Measurements from ENCODE around the gene PIK3R5.
A peak's percentile ranks its signal among the peaks of the same experiment; 100 is the strongest.

PIK3R5 gene

GRCh38 chr17:8952191-8952590, 13.3 kb downstream of the PIK3R5 start:
- no peak for DNase-seq

- no peak for DNase-seq
Measured at GRCh38 chr17:8951206-8951605, 14.3 kb downstream of the PIK3R5 start.

- no peak for DNase-seq
Measured at GRCh38 chr17:8949061-8949661, 16.3 kb downstream of the PIK3R5 start.

GRCh38 chr17:8948462-8948861, 17.0 kb downstream of the PIK3R5 start:
- DNase-seq: no peak

GRCh38 chr17:8947201-8947600, 18.3 kb downstream of the PIK3R5 start:
- no peak for DNase-seq

- no peak for DNase-seq
Measured at GRCh38 chr17:8946476-8946875, 19.0 kb downstream of the PIK3R5 start.

GRCh38 chr17:8946071-8946470, 19.4 kb downstream of the PIK3R5 start:
- DNase-seq: no peak

- DNase-seq: no peak
Measured at GRCh38 chr17:8944748-8945147, 20.8 kb downstream of the PIK3R5 start.

- DNase-seq: no peak
Measured at GRCh38 chr17:8944083-8944482, 21.4 kb downstream of the PIK3R5 start.

GRCh38 chr17:8941980-8942622, 23.4 kb downstream of the PIK3R5 start:
- peak; percentile 37 for DNase-seq

GRCh38 chr17:8941520-8941919, 24.0 kb downstream of the PIK3R5 start:
- peak; percentile 66 for DNase-seq

- DNase-seq: peak; percentile 26
Measured at GRCh38 chr17:8940866-8941471, 24.5 kb downstream of the PIK3R5 start.

- peak; percentile 59 for DNase-seq
Measured at GRCh38 chr17:8939496-8940334, 25.8 kb downstream of the PIK3R5 start.

GRCh38 chr17:8938933-8939332, 26.6 kb downstream of the PIK3R5 start:
- DNase-seq: no peak

- peak; percentile 21 for DNase-seq
Measured at GRCh38 chr17:8935191-8935590, 30.3 kb downstream of the PIK3R5 start.

GRCh38 chr17:8934346-8934745, 31.2 kb downstream of the PIK3R5 start:
- DNase-seq: no peak

- no peak for DNase-seq
Measured at GRCh38 chr17:8930649-8931048, 34.9 kb downstream of the PIK3R5 start.

GRCh38 chr17:8928347-8928746, 37.2 kb downstream of the PIK3R5 start:
- no peak for DNase-seq

- no peak for DNase-seq
Measured at GRCh38 chr17:8927395-8927794, 38.1 kb downstream of the PIK3R5 start.

GRCh38 chr17:8925808-8926207, 39.7 kb downstream of the PIK3R5 start:
- DNase-seq: no peak

GRCh38 chr17:8925141-8925540, 40.4 kb downstream of the PIK3R5 start:
- no peak for DNase-seq

GRCh38 chr17:8924595-8924994, 40.9 kb downstream of the PIK3R5 start:
- DNase-seq: no peak

- DNase-seq: no peak
Measured at GRCh38 chr17:8923762-8924161, 41.7 kb downstream of the PIK3R5 start.

- DNase-seq: no peak
Measured at GRCh38 chr17:8922928-8923327, 42.6 kb downstream of the PIK3R5 start.
